Measurements from ENCODE around the gene CCDC134.

CCDC134 gene

GRCh38 chr22:41782316-41782715 lies 18.2 kb upstream of the CCDC134 start (continued):
- no peak for TF ChIP-seq CREB5 (CRISPR knock-in tag; IDR thresholded peaks at IDR 0.05; ENCODE audit: low read depth)
- no peak for TF ChIP-seq ESRRG (CRISPR knock-in tag; IDR thresholded peaks at IDR 0.05)
- no peak for TF ChIP-seq ZNF565 (CRISPR knock-in tag; conservative IDR thresholded peaks at IDR 0.05; ENCODE audit: low read depth)
- TF ChIP-seq ARNTL (CRISPR knock-in tag; IDR thresholded peaks at IDR 0.05; ENCODE audit: borderline replicate concordance, low read depth): no peak
- no peak for TF ChIP-seq ZFP3 (CRISPR knock-in tag; IDR thresholded peaks at IDR 0.05)

- TF ChIP-seq ESRRG (CRISPR knock-in tag; IDR thresholded peaks at IDR 0.05) (no peak), RARB (CRISPR knock-in tag; IDR thresholded peaks at IDR 0.05) (no peak), ZFP30 (CRISPR knock-in tag; IDR thresholded peaks at IDR 0.05) (no peak), POU6F1 (CRISPR knock-in tag; IDR thresholded peaks at IDR 0.05; ENCODE audit: borderline replicate concordance, low read depth) (no peak), CSRNP3 (CRISPR knock-in tag; IDR thresholded peaks at IDR 0.05) (no peak), ZNF565 (CRISPR knock-in tag; conservative IDR thresholded peaks at IDR 0.05; ENCODE audit: low read depth) (no peak), PATZ1 (CRISPR knock-in tag; IDR thresholded peaks at IDR 0.05; ENCODE audit: borderline replicate concordance) (no peak), ISL1 (CRISPR knock-in tag; IDR thresholded peaks at IDR 0.05) (no peak), ZFP3 (CRISPR knock-in tag; IDR thresholded peaks at IDR 0.05) (no peak), CSDC2 (CRISPR knock-in tag; IDR thresholded peaks at IDR 0.05) (no peak), ARNTL (CRISPR knock-in tag; IDR thresholded peaks at IDR 0.05; ENCODE audit: borderline replicate concordance, low read depth) (no peak), TCF4 (CRISPR knock-in tag; IDR thresholded peaks at IDR 0.05; ENCODE audit: borderline replicate concordance) (no peak), SNAI2 (CRISPR knock-in tag; IDR thresholded peaks at IDR 0.05) (no peak), ZC3H10 (CRISPR knock-in tag; IDR thresholded peaks at IDR 0.05) (no peak), PPARA (CRISPR knock-in tag; IDR thresholded peaks at IDR 0.05; ENCODE audit: borderline replicate concordance) (no peak), TOX (CRISPR knock-in tag; IDR thresholded peaks at IDR 0.05; ENCODE audit: borderline replicate concordance) (no peak), CREB5 (CRISPR knock-in tag; IDR thresholded peaks at IDR 0.05; ENCODE audit: low read depth) (no peak), BACH2 (CRISPR knock-in tag; IDR thresholded peaks at IDR 0.05; ENCODE audit: borderline replicate concordance) (no peak), GLIS3 (CRISPR knock-in tag; IDR thresholded peaks at IDR 0.05) (no peak)
- no peak for ATAC-seq
Measured at GRCh38 chr22:41782751-41783150, 17.7 kb upstream of the CCDC134 start.

- no peak for TF ChIP-seq ISL1 (CRISPR knock-in tag; IDR thresholded peaks at IDR 0.05)
- no peak for TF ChIP-seq ZNF70 (CRISPR knock-in tag; IDR thresholded peaks at IDR 0.05)
- TF ChIP-seq PPARA (CRISPR knock-in tag; IDR thresholded peaks at IDR 0.05; ENCODE audit: borderline replicate concordance): no peak
- no peak for TF ChIP-seq ESRRG (CRISPR knock-in tag; IDR thresholded peaks at IDR 0.05)
- no peak for TF ChIP-seq OSR1 (CRISPR knock-in tag; IDR thresholded peaks at IDR 0.05)
- no peak for TF ChIP-seq ARNTL (CRISPR knock-in tag; IDR thresholded peaks at IDR 0.05; ENCODE audit: borderline replicate concordance, low read depth)
- no peak for TF ChIP-seq BACH2 (CRISPR knock-in tag; IDR thresholded peaks at IDR 0.05; ENCODE audit: borderline replicate concordance)
- TF ChIP-seq POU6F1 (CRISPR knock-in tag; IDR thresholded peaks at IDR 0.05; ENCODE audit: borderline replicate concordance, low read depth): no peak
- no peak for TF ChIP-seq TCF4 (CRISPR knock-in tag; IDR thresholded peaks at IDR 0.05; ENCODE audit: borderline replicate concordance)
- TF ChIP-seq RARB (CRISPR knock-in tag; IDR thresholded peaks at IDR 0.05): no peak
- TF ChIP-seq GLIS3 (CRISPR knock-in tag; IDR thresholded peaks at IDR 0.05): no peak
- no peak for TF ChIP-seq SNAI2 (CRISPR knock-in tag; IDR thresholded peaks at IDR 0.05)
- TF ChIP-seq CSRNP3 (CRISPR knock-in tag; IDR thresholded peaks at IDR 0.05): no peak
- no peak for ATAC-seq
Measured at GRCh38 chr22:41787331-41787730, 13.1 kb upstream of the CCDC134 start.
